ENCODE results near the gene GIT1.

GRCh38 chr17:29614349-29615047 is 25.1 kb upstream of the GIT1 start:
- TF ChIP-seq POLR2AphosphoS5 (IDR thresholded peaks at IDR 0.05; ENCODE audit: insufficient read depth in 1 of 2, low read depth in 1 of 2) (no peak), POLR2A (IDR thresholded peaks at IDR 0.05) (no peak), CTCF (IDR thresholded peaks at IDR 0.05) (no peak)

Measured in vagina (tissue), 2 donors.